H1 (cell line): ENCODE data around the gene IFT122. TPM values are rescaled to one million over a fixed set of nuclear protein-coding genes. Genes with fewer than 3 reads are reported as not detected.

Source experiments
- CTCF ChIA-PET: fragments of 300-600 bp; sonication (Branson Sonifier 250); formaldehyde crosslinking; loops from one replicate; lab custom pipeline; 2021; ENCODE audit not compliant: partially characterized antibody; lab: Charles Lee
- POLR2A ChIA-PET: fragments of 300-600 bp; sonication (Branson Sonifier 250); formaldehyde crosslinking; loops from one replicate; lab custom pipeline; 2021; ENCODE audit warnings: inconsistent platforms; ENCODE audit not compliant: partially characterized antibody; lab: Charles Lee
- DNase-seq, 2 experiments: peaks; one replicate each; pipeline versions ENCODE4 v3.0.0 to v3.0.0-alpha.2; 2010 to 2022; ENCODE audit warnings: low spot score in 2 of 2, low read depth in 1 of 2, mixed read lengths in 1 of 2
- FAIRE-seq: peaks from 2 replicates; lab custom pipeline; 2011; peaks lifted over from hg19 to GRCh38; lab: Jason Lieb, UNC
- H2AFZ ChIP-seq: 2 replicates; pipeline ENCODE4 v1.8.1; 2012; ENCODE audit warnings: low read length, inconsistent platforms
- H2AK5ac ChIP-seq: 2 replicates; pipeline ENCODE4 v1.6.1; 2013; ENCODE audit warnings: low read depth, low read length
- H2BK120ac ChIP-seq: replicated peaks from 2 replicates; pipeline ENCODE3; 2013; ENCODE audit warnings: low read depth, low read length, inconsistent platforms
- H2BK12ac ChIP-seq: 2 replicates; pipeline ENCODE4 v1.6.1; 2013; ENCODE audit warnings: low read depth, low read length
- H2BK15ac ChIP-seq: 2 replicates; pipeline ENCODE4 v1.6.1; 2013; ENCODE audit warnings: low read length
- H2BK20ac ChIP-seq: 2 replicates; pipeline ENCODE4 v1.6.1; 2013; ENCODE audit warnings: low read length
- H2BK5ac ChIP-seq: 2 replicates; pipeline ENCODE4 v1.6.1; 2013; ENCODE audit warnings: low read depth, low read length
- H3K14ac ChIP-seq: 2 replicates; pipeline ENCODE4 v1.6.1; 2013; ENCODE audit warnings: inconsistent platforms; ENCODE audit not compliant: insufficient read length
- H3K18ac ChIP-seq: 2 replicates; pipeline ENCODE4 v1.6.1; 2013; ENCODE audit warnings: low read length; ENCODE audit errors: extremely low read depth
- H3K23ac ChIP-seq: 2 replicates; pipeline ENCODE4 v1.6.1; 2013; ENCODE audit warnings: inconsistent platforms; ENCODE audit not compliant: insufficient read length
- H3K23me2 ChIP-seq: 2 replicates; pipeline ENCODE4 v1.6.1; 2013; ENCODE audit warnings: low read depth, low read length
- H3K27ac ChIP-seq: 2 replicates; pipeline ENCODE4 v1.6.1; 2011; ENCODE audit warnings: low read depth, low read length, inconsistent platforms
- H3K27me3 ChIP-seq, 4 experiments: replicated peaks in 1 of 4; 1 replicate in 1 of 4; 2 replicates in 3 of 4; pipeline versions ENCODE4 v1.6.1 to v1.8.1; 2011 to 2013; ENCODE audit warnings: low read length in 3 of 4, mild to moderate bottlenecking in 3 of 4, inconsistent platforms in 2 of 4, mixed read lengths in 2 of 4, moderate library complexity in 1 of 4; ENCODE audit not compliant: control insufficient read depth in 3 of 4, insufficient read depth in 3 of 4; ENCODE audit errors: extremely low read depth in 1 of 4
- H3K36me3 ChIP-seq, 4 experiments: 2 replicates each; pipeline versions ENCODE4 v1.6.1 to v1.8.1; 2011 to 2013; ENCODE audit warnings: mild to moderate bottlenecking in 4 of 4, low read length in 3 of 4, moderate library complexity in 2 of 4, control low read depth in 1 of 4, inconsistent platforms in 1 of 4; ENCODE audit not compliant: insufficient read depth in 4 of 4, control insufficient read depth in 2 of 4
- H3K4ac ChIP-seq: replicated peaks from 2 replicates; pipeline ENCODE3; 2013; ENCODE audit warnings: low read length, low read depth, mixed read lengths, inconsistent platforms; ENCODE audit not compliant: insufficient read length
- H3K4me1 ChIP-seq, 4 experiments: replicated peaks in 1 of 4; 1 replicate in 1 of 4; 2 replicates in 3 of 4; pipeline versions ENCODE4 v1.6.1 to v1.8.1; 2011 to 2013; ENCODE audit warnings: low read length in 3 of 4, inconsistent platforms in 2 of 4, mixed read lengths in 1 of 4; ENCODE audit not compliant: insufficient read depth in 4 of 4, control insufficient read depth in 3 of 4
- H3K4me2 ChIP-seq, 2 experiments: 2 replicates each; pipeline versions ENCODE4 v1.6.1 to v1.8.1; 2011 to 2013; ENCODE audit warnings: low read depth in 2 of 2, low read length in 2 of 2, control low read depth in 1 of 2, inconsistent platforms in 1 of 2, mild to moderate bottlenecking in 1 of 2; ENCODE audit not compliant: insufficient read depth in 1 of 2
- H3K4me3 ChIP-seq, 4 experiments: fragments of 200-600, 300-600 bp in 1 of 4; sonication (generic), shearing (Covaris generic), sonication (Bioruptor Twin) in 1 of 4; 2 replicates each; pipeline versions ENCODE4 v1.5.1 to v1.8.1; 2011 to 2016; ENCODE audit warnings: low read length in 4 of 4, low read depth in 3 of 4, control low read depth in 2 of 4, inconsistent platforms in 2 of 4, mild to moderate bottlenecking in 2 of 4, mixed read lengths in 1 of 4, moderate library complexity in 1 of 4; ENCODE audit not compliant: insufficient read depth in 2 of 4; ENCODE audit errors: extremely low read depth in 1 of 4
- H3K56ac ChIP-seq: replicated peaks from 2 replicates; pipeline ENCODE3; 2013; ENCODE audit warnings: low read depth, mild to moderate bottlenecking, mixed read lengths, low read length, inconsistent platforms; ENCODE audit not compliant: insufficient read length
- H3K79me1 ChIP-seq: 2 replicates; pipeline ENCODE4 v1.6.1; 2013; ENCODE audit warnings: low read depth, low read length, control low read depth
- H3K79me2 ChIP-seq, 2 experiments: 2 replicates each; pipeline versions ENCODE4 v1.6.1 to v1.8.1; 2012 to 2013; ENCODE audit warnings: low read length in 2 of 2, mild to moderate bottlenecking in 2 of 2, inconsistent platforms in 1 of 2; ENCODE audit not compliant: insufficient read depth in 2 of 2, control insufficient read depth in 1 of 2
- H3K9ac ChIP-seq, 4 experiments: replicated peaks in 1 of 4; 1 replicate in 1 of 4; 2 replicates in 3 of 4; pipeline versions ENCODE4 v1.6.1 to v1.8.1; 2011 to 2013; ENCODE audit warnings: low read depth in 3 of 4, low read length in 3 of 4, control low read depth in 2 of 4, mild to moderate bottlenecking in 2 of 4, moderate library complexity in 2 of 4, inconsistent platforms in 1 of 4; ENCODE audit errors: extremely low read depth in 1 of 4
- H3K9me3 ChIP-seq, 2 experiments: 2 replicates each; pipeline versions ENCODE4 v1.6.1 to v1.8.1; 2012 to 2013; ENCODE audit warnings: mild to moderate bottlenecking in 2 of 2, moderate library complexity in 2 of 2, control low read depth in 1 of 2, inconsistent platforms in 1 of 2, low read depth in 1 of 2, low read length in 1 of 2, mixed read lengths in 1 of 2; ENCODE audit not compliant: insufficient read depth in 2 of 2
- H4K20me1 ChIP-seq, 2 experiments: replicated peaks in 1 of 2; 2 replicates each; pipeline versions ENCODE3 to v1.8.1; 2011 to 2013; ENCODE audit warnings: inconsistent platforms in 2 of 2, low read length in 2 of 2, mild to moderate bottlenecking in 1 of 2; ENCODE audit not compliant: insufficient read depth in 2 of 2, control insufficient read depth in 1 of 2
- H4K5ac ChIP-seq: 2 replicates; pipeline ENCODE4 v1.6.1; 2013; ENCODE audit warnings: low read length, low read depth, mixed read lengths, inconsistent platforms; ENCODE audit not compliant: insufficient read length
- H4K8ac ChIP-seq: 2 replicates; pipeline ENCODE4 v1.8.0; 2013; ENCODE audit warnings: mild to moderate bottlenecking, moderate library complexity, low read length, inconsistent platforms; ENCODE audit not compliant: insufficient read depth; ENCODE audit errors: extremely low read depth
- H4K91ac ChIP-seq: replicated peaks from 2 replicates; pipeline ENCODE3; 2013; ENCODE audit warnings: low read length, mixed read lengths, inconsistent platforms; ENCODE audit not compliant: insufficient read length
- ATF3 ChIP-seq: IDR thresholded peaks from 2 replicates; pipeline ENCODE4 v1.6.1; 2011; ENCODE audit warnings: low read depth, mild to moderate bottlenecking, low read length; ENCODE audit not compliant: insufficient read depth
- RNF2 ChIP-seq: fragments of 200-900, 300-1000 bp; sonication (generic); IDR thresholded peaks from 2 replicates; pipeline ENCODE4 v1.7.1; 2016; ENCODE audit warnings: borderline replicate concordance, low read depth, mild to moderate bottlenecking, antibody characterized with exemption, low read length; ENCODE audit not compliant: poor library complexity, severe bottlenecking; ENCODE audit errors: missing control alignments
- whole genome bisulfite sequencing, 2 experiments: shearing (Covaris generic) in 1 of 2; methylation state at CpG; one replicate each; pipeline versions ENCODE4 v1.1.6 to v1.1.7; 2013 to 2015; ENCODE audit warnings: low lambda C conversion rate in 2 of 2, mixed read lengths in 2 of 2, inconsistent platforms in 1 of 2, low coverage in 1 of 2, missing lambda C conversion rate in 1 of 2; ENCODE audit not compliant: insufficient replicate concordance in 2 of 2, insufficient coverage in 1 of 2, insufficient read length in 1 of 2; ENCODE audit errors: extremely low coverage in 1 of 2, missing lambda C conversion rate in 1 of 2; 5-methylcytosine and 5-hydroxymethylcytosine counted together
- polyA plus RNA-seq, 7 experiments: library from polyadenylated mRNA; depleted of rRNA in 3 of 7; stranded (reverse) in 5 of 7; unstranded in 2 of 7; fragments of >200 nt in 5 of 7; fragments of 200-250 nt in 2 of 7; gene quantifications; 1 replicate in 5 of 7; 2 replicates in 1 of 7; 4 replicates in 1 of 7; pipeline versions ENCODE4 v1.2.1 to v1.2.3, GENCODE V29; 2011 to 2013; ENCODE audit warnings: missing spikeins in 2 of 7, mixed read lengths in 2 of 7
- total RNA-seq: library from RNA; stranded (reverse); fragmentation: NEBNext Ultra II Directional; extraction: Animal tissue kit (Norgen Biotek cat#: 25700); gene quantifications from 2 replicates; pipeline ENCODE4 v1.2.1, GENCODE V29; 2021

The IFT122 gene
- total and polyA plus RNA-seq, 2 of the 8 experiments (the other 6 are each of a cell fraction or from before 2014, with no cell fraction given): 23.7 to 25.1 TPM

- Histone ChIP-seq H2BK120ac (no peak overlapping the region), H3K9me3 (no peaks in the 10 kb centered on the region), H4K5ac (no peak overlapping the region), H3K4me2 (peak overlapping the region in 1 of 2 experiments; percentile 42; a peak in 2 of 4 replicates), H2AFZ (no peak overlapping the region), H3K27ac (no peak overlapping the region), H3K4ac (no peak overlapping the region), H3K79me2 (no peaks in the 10 kb centered on the region), H4K20me1 (no peaks in the 10 kb centered on the region), H2BK5ac (no peak overlapping the region), H3K79me1 (no peaks in the 10 kb centered on the region), H2BK12ac (0 out of 2 replicates have a peak overlapping the region, but pooled peaks have one; percentile 76), H4K8ac (no peak overlapping the region), H3K18ac (no peak overlapping the region), H3K27me3 (no peaks in the 10 kb centered on the region), H2BK20ac (no peak overlapping the region; the same call in 1 of the 2 replicates), H3K9ac (no peak overlapping the region; a peak in 2 of 7 replicates), H2BK15ac (no peak overlapping the region), H3K14ac (no peak overlapping the region), H2AK5ac (no peak overlapping the region), H3K4me1 (peaks cover 3 to 21% (median 9%) of the 10 kb centered on the region in 4 experiments), H3K56ac (no peak overlapping the region), H3K4me3 (no peak overlapping the region), H3K23ac (no peak overlapping the region), H4K91ac (no peak overlapping the region), H3K36me3 (no peaks in the 10 kb centered on the region), H3K23me2 (peaks cover 2% of the 10 kb centered on the region; the same call in 1 of the 2 replicates)
- 77% methylated on average over 11 of the region's 12 CpGs; no CpG with 5 or more reads in 1 of the 2 experiments for WGBS, 2 experiments
- DNase-seq (peak in 1 of 2 experiments; percentile 47), FAIRE-seq (no peak)
- ChIA-PET CTCF (interaction anchor here (0.7 to 1.9 kb wide), 11 partner anchors 8 to 1487 kb away, joined by 3 to 4 read pairs (median 3); no protein-coding TSS in a partner anchor), POLR2A (interaction anchor here (0.9 to 2.7 kb wide), 7 partner anchors 8 to 67 kb away, joined by 3 to 12 read pairs (median 5); no protein-coding TSS in a partner anchor)
- no peak for TF ChIP-seq RNF2
- no peak for TF ChIP-seq ATF3
Observed at GRCh38 chr3:129526121-129526900, 86.3 kb downstream of the IFT122 start.
